GM21390 (cell line): ENCODE measurements around the gene ZNF28.
A peak's percentile ranks its signal among the peaks of the same experiment; 100 is the strongest.
"Not testable (repeated sequence)": the region's sequence is repeated elsewhere in the genome, so short reads cannot be mapped to it uniquely, and the experiment has no call there.

Experiments
- ATAC-seq: cut with Tn5 transposase; IDR thresholded peaks from one replicate; pipeline ENCODE4 v1.9.1; 2021; ENCODE audit not compliant: unreplicated experiment

ZNF28 gene

GRCh38 chr19:52821204-52821960, at the start of gene ZNF28:
Gene ZNF28 (minus strand): TSS chr19:52821633. CDS start chr19:52817958, 3,675 bp downstream.
- peak; percentile 91 for ATAC-seq

GRCh38 chr19:52868031-52868430, 46.6 kb upstream of the ZNF28 start:
- not testable (repeated sequence) for ATAC-seq

- ATAC-seq, result peak; percentile 95
Measured at GRCh38 chr19:52857378-52858191, 36.2 kb upstream of the ZNF28 start, which contains the start of gene ZNF468. Gene ZNF468 (minus strand): TSS chr19:52857619. CDS start chr19:52854272, 3,347 bp downstream.

- peak; percentile 30 for ATAC-seq
Measured at GRCh38 chr19:52856540-52857377, 35.3 kb upstream of the ZNF28 start.

- not testable (repeated sequence) for ATAC-seq
Measured at GRCh38 chr19:52847352-52847751, 25.9 kb upstream of the ZNF28 start.

- ATAC-seq, result not testable (repeated sequence)
Measured at GRCh38 chr19:52840825-52841465, 19.5 kb upstream of the ZNF28 start.

- ATAC-seq, result not testable (repeated sequence)
Measured at GRCh38 chr19:52834289-52834688, 12.9 kb upstream of the ZNF28 start.

GRCh38 chr19:52833541-52833940, 12.1 kb upstream of the ZNF28 start:
- ATAC-seq, result not testable (repeated sequence)

- not testable (repeated sequence) for ATAC-seq
Measured at GRCh38 chr19:52829866-52830265, 8.4 kb upstream of the ZNF28 start.

GRCh38 chr19:52825765-52826164, 4.3 kb upstream of the ZNF28 start:
- no peak for ATAC-seq

- ATAC-seq, result no peak
Measured at GRCh38 chr19:52823676-52824075, 2.2 kb upstream of the ZNF28 start.

GRCh38 chr19:52820472-52821203, 795 bp downstream of the ZNF28 start:
- not testable (repeated sequence) for ATAC-seq

- no peak for ATAC-seq
Measured at GRCh38 chr19:52809801-52810200, 11.6 kb downstream of the ZNF28 start.

GRCh38 chr19:52799950-52800640, 21.3 kb downstream of the ZNF28 start:
- not testable (repeated sequence) for ATAC-seq

- no peak for ATAC-seq
Measured at GRCh38 chr19:52789440-52789839, 32.0 kb downstream of the ZNF28 start.

- ATAC-seq, result peak; percentile 95
Measured at GRCh38 chr19:52786464-52787354, 34.7 kb downstream of the ZNF28 start, which contains the start of gene ZNF600. Gene ZNF600 (minus strand): TSS chr19:52786791. CDS start chr19:52778888, 7,903 bp downstream.

GRCh38 chr19:52786078-52786463, 35.4 kb downstream of the ZNF28 start:
- ATAC-seq, result peak; percentile 30

GRCh38 chr19:52785506-52785905, 35.9 kb downstream of the ZNF28 start:
- no peak for ATAC-seq
